HepG2 (cell line): Measurements from ENCODE around the gene SKP2. TPM values are rescaled to one million over a fixed set of nuclear protein-coding genes. Genes with fewer than 3 reads are reported as not detected.
A peak's percentile ranks its signal among the peaks of the same experiment; 100 is the strongest.

Experiments used
- ATAC-seq: fragments of 200-7000 bp; cut with Tn5 transposase; 3 replicates; pipeline ENCODE4 v1.9.1; 2020; ENCODE audit warnings: mild to moderate bottlenecking, moderate library complexity
- BruUV-seq: library from RNA; stranded (reverse); fragments of 400-500 nt; replicated peaks from 2 replicates; lab custom pipeline; 2021; lab: Mats Ljungman, UMichigan
- CTCF ChIA-PET: fragments of 300-600 bp; formaldehyde crosslinking; extraction: SDS; loops from one replicate; lab custom pipeline; 2021; ENCODE audit warnings: low total read pairs, inconsistent platforms, low intra/inter-chr PET ratio; lab: Yijun Ruan, JAX
- POLR2A ChIA-PET: fragments of 350-600 bp; sonication (Branson Sonifier 250); formaldehyde crosslinking; loops from one replicate; lab custom pipeline; 2020; ENCODE audit warnings: antibody characterized with exemption, inconsistent platforms; lab: Yijun Ruan, JAX
- DNase-seq: peaks from one replicate; pipeline ENCODE4 v3.0.0-alpha.2; 2015; ENCODE audit warnings: low spot score
- FAIRE-seq: peaks from 3 replicates; lab custom pipeline; 2011; peaks lifted over from hg19 to GRCh38; lab: Jason Lieb, UNC
- H2AFZ ChIP-seq: one replicate; pipeline ENCODE4 v1.6.1; 2011; ENCODE audit warnings: low read length, inconsistent platforms
- H3K27ac ChIP-seq: fragments of 300-600 bp; 3 replicates; pipeline ENCODE4 v1.8.0; 2011; ENCODE audit warnings: mixed run types, mild to moderate bottlenecking, mixed read lengths, low read length, inconsistent platforms; ENCODE audit not compliant: insufficient read depth; ENCODE audit errors: extremely low read length
- H3K27me3 ChIP-seq, 2 experiments: fragments of 200-600 bp in 1 of 2; 2 replicates in 1 of 2; 3 replicates in 1 of 2; pipeline versions ENCODE4 v1.6.0 to v1.8.0; 2011; ENCODE audit warnings: low read length in 2 of 2, mild to moderate bottlenecking in 2 of 2, moderate library complexity in 2 of 2, inconsistent platforms in 1 of 2; ENCODE audit not compliant: insufficient read depth in 2 of 2, control insufficient read depth in 1 of 2
- H3K36me3 ChIP-seq, 2 experiments: fragments of 200-600 bp in 1 of 2; replicated peaks in 1 of 2; 2 replicates in 1 of 2; 3 replicates in 1 of 2; pipeline versions ENCODE4 v1.5.1 to v1.8.0; 2011; ENCODE audit warnings: low read length in 2 of 2, inconsistent platforms in 1 of 2; ENCODE audit not compliant: insufficient read depth in 2 of 2, control insufficient read depth in 1 of 2
- H3K4me1 ChIP-seq: 2 replicates; pipeline ENCODE4 v1.5.1; 2012; ENCODE audit warnings: low read length, inconsistent platforms; ENCODE audit not compliant: insufficient read depth
- H3K4me2 ChIP-seq: 2 replicates; pipeline ENCODE4 v1.6.0; 2011; ENCODE audit warnings: low read depth, low read length, inconsistent platforms
- H3K4me3 ChIP-seq, 3 experiments: fragments of 200-600 bp in 1 of 3; sonication (generic), shearing (Covaris generic) in 1 of 3; replicated peaks in 1 of 3; 2 replicates each; pipeline ENCODE4 v1.5.1; 2011 to 2016; ENCODE audit warnings: low read length in 3 of 3, inconsistent platforms in 2 of 3, low read depth in 2 of 3, mild to moderate bottlenecking in 2 of 3, control low read depth in 1 of 3, mixed read lengths in 1 of 3; ENCODE audit not compliant: insufficient read depth in 1 of 3
- H3K79me2 ChIP-seq: one replicate; pipeline ENCODE4 v1.6.1; 2011; ENCODE audit warnings: low read length, inconsistent platforms; ENCODE audit not compliant: insufficient read depth
- H3K9ac ChIP-seq: 2 replicates; pipeline ENCODE4 v1.6.0; 2011; ENCODE audit warnings: mild to moderate bottlenecking, low read depth, low read length, inconsistent platforms; ENCODE audit not compliant: insufficient read depth
- H3K9me3 ChIP-seq: 2 replicates; pipeline ENCODE4 v1.5.1; 2012; ENCODE audit warnings: mild to moderate bottlenecking, low read length
- H4K20me1 ChIP-seq: 2 replicates; pipeline ENCODE4 v1.6.0; 2011; ENCODE audit warnings: inconsistent platforms, mild to moderate bottlenecking, low read length, moderate library complexity; ENCODE audit not compliant: insufficient read depth
- AHR ChIP-seq: IDR thresholded peaks from 2 replicates; pipeline ENCODE4 v1.6.1; 2018; ENCODE audit warnings: missing genetic modification reagents, missing compliant biosample characterization
- BCL3 ChIP-seq: sonication (generic); formaldehyde crosslinking; IDR thresholded peaks from 2 replicates; pipeline ENCODE4 v1.5.1; 2020; ENCODE audit warnings: mild to moderate bottlenecking, missing genetic modification reagents, moderate library complexity
- ERF ChIP-seq: IDR thresholded peaks from 2 replicates; pipeline ENCODE4 v1.6.1; 2018; ENCODE audit warnings: missing biosample characterization, missing genetic modification reagents
- FOXK1 ChIP-seq: sonication (generic); formaldehyde crosslinking; IDR thresholded peaks from 2 replicates; pipeline ENCODE4 v1.4.0; 2020; ENCODE audit warnings: low read depth, missing genetic modification reagents, borderline replicate concordance
- PPARG ChIP-seq: conservative IDR thresholded peaks from 2 replicates; pipeline ENCODE4 v1.6.1; 2016; ENCODE audit warnings: missing biosample characterization, missing genetic modification reagents
- SMC3 ChIP-seq: IDR thresholded peaks from 2 replicates; pipeline ENCODE4 v1.6.1; 2011; ENCODE audit warnings: low read length, improper control_type of control experiment
- SOX13 ChIP-seq, 3 experiments: fragments of 450-650 bp in 1 of 3; sonication (generic) in 1 of 3; formaldehyde crosslinking in 1 of 3; IDR thresholded peaks in 2 of 3; conservative IDR thresholded peaks in 1 of 3; 2 replicates each; pipeline versions ENCODE4 v1.5.0 to v1.6.1; 2016 to 2020; ENCODE audit warnings: antibody characterized with exemption in 1 of 3, mild to moderate bottlenecking in 1 of 3, missing compliant biosample characterization in 1 of 3, missing genetic modification reagents in 1 of 3, moderate library complexity in 1 of 3
- STAG1 ChIP-seq: sonication (generic); formaldehyde crosslinking; IDR thresholded peaks from 2 replicates; pipeline ENCODE4 v1.4.0; 2020; ENCODE audit warnings: missing genetic modification reagents
- ZNF143 ChIP-seq: sonication (generic); formaldehyde crosslinking; IDR thresholded peaks from 2 replicates; pipeline ENCODE4 v1.4.0; 2020; ENCODE audit warnings: missing genetic modification reagents
- ZNF160 ChIP-seq: sonication (generic); formaldehyde crosslinking; IDR thresholded peaks from 2 replicates; pipeline ENCODE4 v1.8.0; 2022; ENCODE audit warnings: mild to moderate bottlenecking, inconsistent platforms, missing genetic modification reagents
- ZNF609 ChIP-seq: sonication (generic); formaldehyde crosslinking; IDR thresholded peaks from 2 replicates; pipeline ENCODE4 v1.4.0; 2020; ENCODE audit warnings: mild to moderate bottlenecking, missing genetic modification reagents, borderline replicate concordance
- ZNF629 ChIP-seq: sonication (generic); formaldehyde crosslinking; conservative IDR thresholded peaks from 2 replicates; pipeline ENCODE4 v1.5.0; 2020; ENCODE audit warnings: missing genetic modification reagents
- ZNF816 ChIP-seq: sonication (generic); formaldehyde crosslinking; IDR thresholded peaks from 2 replicates; pipeline ENCODE4 v1.8.0; 2022; ENCODE audit warnings: missing genetic modification reagents, mild to moderate bottlenecking, borderline replicate concordance
- ZNF879 ChIP-seq: sonication (generic); formaldehyde crosslinking; IDR thresholded peaks from 2 replicates; pipeline ENCODE4 v1.8.1; 2023; ENCODE audit warnings: missing genetic modification reagents
- ZSCAN9 ChIP-seq: IDR thresholded peaks from 2 replicates; pipeline ENCODE4 v1.6.1; 2016; ENCODE audit warnings: borderline replicate concordance
- WGBS: methylation state at CpG from one replicate; pipeline ENCODE4 v1.1.6; 2017; ENCODE audit warnings: low lambda C conversion rate; 5-methylcytosine and 5-hydroxymethylcytosine counted together
- in situ Hi-C: cut with HindIII; loops from 2 replicates; pipeline ENCODE4 v1.10.0; 2017; ENCODE audit warnings: low pct_unique_long_range_greater_than_20kb; ENCODE audit not compliant: extremely low pct_ligation_motif_present
- intact Hi-C: fragments of 100-400 bp; cut with micrococcal nuclease; formaldehyde crosslinking; loops from one replicate; pipeline ENCODE4 v1.10.0; 2022; ENCODE audit not compliant: unreplicated experiment
- polyA plus RNA-seq, 8 experiments: library from polyadenylated mRNA; depleted of rRNA in 3 of 8; stranded (reverse) in 7 of 8; unstranded in 1 of 8; fragments of >200 nt; fragmentation: Illumina TruSeq in 4 of 8; extraction: Trizol in 4 of 8; gene quantifications; 2 replicates each; pipeline versions ENCODE4 v1.2.1 to v1.2.3, GENCODE V29; 2011 to 2016; ENCODE audit warnings: low read depth in 4 of 8, missing spikeins in 1 of 8, mixed read lengths in 1 of 8; ENCODE audit not compliant: insufficient read depth in 1 of 8
- total RNA-seq, 5 experiments: library from RNA; depleted of rRNA; stranded (reverse); fragments of >200 nt; fragmentation: Illumina TruSeq; extraction: Trizol; gene quantifications; 2 replicates each; pipeline ENCODE4 v1.2.3, GENCODE V29; 2016; ENCODE audit warnings: low read depth in 1 of 5
- TF ChIP-seq, protein P1 (sequence below): sonication (generic); formaldehyde crosslinking; conservative IDR thresholded peaks from 2 replicates; pipeline ENCODE4 v1.4.0; 2020; ENCODE audit warnings: missing genetic modification reagents

The SKP2 gene
- total and polyA plus RNA-seq, 2 of the 13 experiments (the other 11 are each of a cell fraction or from before 2014, with no cell fraction given), result 29.6 to 84.1 TPM

DNA sequence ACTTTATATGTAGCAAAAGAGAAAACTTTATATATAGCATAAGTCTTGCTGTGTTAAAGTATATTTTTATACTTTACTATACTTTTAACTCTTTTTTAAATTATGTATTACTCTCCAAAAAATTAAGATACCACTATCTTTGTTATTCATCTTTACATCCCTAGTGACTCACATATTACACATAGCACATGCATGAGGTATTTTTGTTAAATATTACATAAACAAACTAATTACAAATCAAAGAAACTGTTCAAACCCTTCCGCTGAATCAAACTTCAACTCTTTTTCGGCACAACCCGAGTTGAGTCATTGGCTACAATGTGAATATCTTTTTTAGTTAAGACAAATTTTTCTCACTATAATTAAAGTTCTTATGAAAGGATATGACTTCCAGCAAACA is 57.8 kb downstream of the SKP2 start (continued):
- TF ChIP-seq ZNF609 (CRISPR knock-in tag), result no peak
- TF ChIP-seq ZNF629, result no peak

GRCh38 chr5:36214436-36214835 is 62.5 kb downstream of the SKP2 start:
- Histone ChIP-seq H3K27ac (no peak overlapping the region), H4K20me1 (no peaks in the 10 kb centered on the region; the same call in 1 of the 2 replicates), H3K79me2 (no peaks in the 10 kb centered on the region), H3K4me3 (no peak overlapping the region), H3K4me1 (no peaks in the 10 kb centered on the region), H3K9me3 (no peaks in the 10 kb centered on the region), H2AFZ (no peak overlapping the region), H3K36me3 (peaks cover 6 to 55% of the 10 kb centered on the region in 2 experiments; a peak in 4 of 5 replicates), H3K9ac (no peak overlapping the region), H3K27me3 (no peaks in the 10 kb centered on the region), H3K4me2 (no peak overlapping the region)
- no TSS peak for BruUV-seq
- FAIRE-seq (no peak), ATAC-seq (no peak), DNase-seq (peak; percentile 19)
- in situ Hi-C loops (no loop called here), intact Hi-C loops (loop anchor here (1.0 to 2.0 kb wide), 2 partner anchors 50 to 293 kb away; no protein-coding TSS in a partner anchor)
- ChIA-PET POLR2A (no interaction called here), CTCF (interaction anchor here (1.3 to 2.6 kb wide), 2 partner anchors 90 to 293 kb away, joined by 6 to 7 read pairs; no protein-coding TSS in a partner anchor)
- 100% methylated on average over 3 of the region's 3 CpGs for WGBS
- TF ChIP-seq, protein P1, sequence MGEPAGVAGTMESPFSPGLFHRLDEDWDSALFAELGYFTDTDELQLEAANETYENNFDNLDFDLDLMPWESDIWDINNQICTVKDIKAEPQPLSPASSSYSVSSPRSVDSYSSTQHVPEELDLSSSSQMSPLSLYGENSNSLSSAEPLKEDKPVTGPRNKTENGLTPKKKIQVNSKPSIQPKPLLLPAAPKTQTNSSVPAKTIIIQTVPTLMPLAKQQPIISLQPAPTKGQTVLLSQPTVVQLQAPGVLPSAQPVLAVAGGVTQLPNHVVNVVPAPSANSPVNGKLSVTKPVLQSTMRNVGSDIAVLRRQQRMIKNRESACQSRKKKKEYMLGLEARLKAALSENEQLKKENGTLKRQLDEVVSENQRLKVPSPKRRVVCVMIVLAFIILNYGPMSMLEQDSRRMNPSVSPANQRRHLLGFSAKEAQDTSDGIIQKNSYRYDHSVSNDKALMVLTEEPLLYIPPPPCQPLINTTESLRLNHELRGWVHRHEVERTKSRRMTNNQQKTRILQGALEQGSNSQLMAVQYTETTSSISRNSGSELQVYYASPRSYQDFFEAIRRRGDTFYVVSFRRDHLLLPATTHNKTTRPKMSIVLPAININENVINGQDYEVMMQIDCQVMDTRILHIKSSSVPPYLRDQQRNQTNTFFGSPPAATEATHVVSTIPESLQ, result no peak
- TF ChIP-seq ZNF879 (CRISPR knock-in tag), result no peak
- no peak for TF ChIP-seq PPARG (CRISPR knock-in tag)
- no peak for TF ChIP-seq ZSCAN9 (CRISPR knock-in tag)
- TF ChIP-seq ZNF160 (CRISPR knock-in tag), result no peak
- peak; percentile 8; the same call in 1 of the 2 replicates for TF ChIP-seq SMC3
- TF ChIP-seq SOX13 (IDR thresholded peaks at IDR 0.05), result no peak
- TF ChIP-seq SOX13 (CRISPR knock-in tag; conservative IDR thresholded peaks at IDR 0.05 in 1 of 2, IDR thresholded peaks at IDR 0.05 in 1 of 2), result no peak
- TF ChIP-seq FOXK1 (CRISPR knock-in tag), result no peak
- TF ChIP-seq ERF, result no peak
- TF ChIP-seq ZNF143 (CRISPR knock-in tag), result no peak
- TF ChIP-seq ZNF816 (CRISPR knock-in tag), result no peak
- peak; percentile 66 for TF ChIP-seq STAG1
- TF ChIP-seq BCL3 (CRISPR knock-in tag), result no peak
- no peak for TF ChIP-seq AHR
